PC-9 (cell line): ENCODE results near the gene TMEM43.

Experiments
- CTCF ChIP-seq: fragments of 200-600 bp; sonication (generic); conservative IDR thresholded peaks from 2 replicates; pipeline ENCODE4 v1.6.1; 2017; ENCODE audit warnings: mixed run types, antibody characterized with exemption, mild to moderate bottlenecking, moderate library complexity
- EZH2 ChIP-seq: fragments of 200-600 bp; sonication (generic); IDR thresholded peaks from 2 replicates; pipeline ENCODE4 v1.8.0; 2017; ENCODE audit warnings: antibody characterized with exemption, low read depth

GRCh38 chr3:14146381-14147065 is 21.7 kb downstream of the TMEM43 start:
- TF ChIP-seq CTCF (no peak), EZH2 (no peak)
